GM19468 (cell line): ENCODE results near the gene GARS1.
"Not testable (repeated sequence)": the region's sequence is repeated elsewhere in the genome, so short reads cannot be mapped to it uniquely, and the experiment has no call there.

ENCODE experiments used
- ATAC-seq: cut with Tn5 transposase; IDR thresholded peaks from one replicate; pipeline ENCODE4 v1.9.1; 2021; ENCODE audit warnings: mild to moderate bottlenecking, moderate library complexity, moderate number of reproducible peaks; ENCODE audit not compliant: unreplicated experiment; ENCODE audit errors: extremely low read depth

Gene GARS1

GRCh38 chr7:30570238-30570637, 24.4 kb upstream of the GARS1 start:
- ATAC-seq: not testable (repeated sequence)

GRCh38 chr7:30572212-30572841, 22.4 kb upstream of the GARS1 start:
- no peak for ATAC-seq

GRCh38 chr7:30575910-30576309, 18.8 kb upstream of the GARS1 start:
- ATAC-seq: no peak

GRCh38 chr7:30583181-30583580, 11.5 kb upstream of the GARS1 start:
- ATAC-seq: no peak

- no peak for ATAC-seq
Observed at GRCh38 chr7:30584415-30584814, 10.3 kb upstream of the GARS1 start.

GRCh38 chr7:30584965-30585364, 9.7 kb upstream of the GARS1 start:
- no peak for ATAC-seq

GRCh38 chr7:30585675-30586074, 9.0 kb upstream of the GARS1 start:
- no peak for ATAC-seq

- not testable (repeated sequence) for ATAC-seq
Observed at GRCh38 chr7:30587547-30587946, 7.1 kb upstream of the GARS1 start.

GRCh38 chr7:30589111-30589510, 5.6 kb upstream of the GARS1 start:
- ATAC-seq: no peak

- ATAC-seq: no peak
Observed at GRCh38 chr7:30594048-30594539, 584 bp upstream of the GARS1 start.

GRCh38 chr7:30595436-30596013, 847 bp downstream of the GARS1 start:
- no peak for ATAC-seq

DNA sequence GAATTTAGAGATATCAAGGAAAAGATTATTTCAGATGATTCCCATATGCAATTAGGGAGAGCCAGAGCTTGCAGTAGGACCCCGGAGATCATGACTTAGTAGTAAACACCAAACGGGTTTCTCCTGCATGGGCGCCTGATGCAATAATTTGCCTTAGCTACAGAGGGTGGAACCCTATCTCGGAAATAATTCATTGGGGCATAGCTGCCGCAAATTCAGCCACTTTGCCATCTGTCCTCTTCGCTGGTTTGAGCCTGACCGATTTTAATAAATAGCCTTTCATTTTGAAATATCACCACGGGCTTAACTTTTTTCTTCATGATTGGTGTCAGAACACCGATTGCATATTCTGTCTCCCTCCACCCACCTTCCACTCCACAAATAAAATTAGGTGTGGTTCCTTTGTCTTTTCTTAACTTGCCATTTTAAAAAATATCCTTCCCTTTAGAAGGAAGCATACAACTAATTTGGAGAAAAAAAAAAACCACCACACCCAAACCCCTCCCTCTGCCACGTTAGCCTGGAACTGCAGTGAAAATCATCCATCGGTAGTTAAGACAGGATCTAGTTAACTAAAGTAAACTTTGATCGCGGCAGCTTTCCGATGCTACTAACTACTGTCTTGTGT, 1.4 kb downstream of the GARS1 start:
- no peak for ATAC-seq

- ATAC-seq: no peak
Observed at GRCh38 chr7:30596721-30597120, 2.0 kb downstream of the GARS1 start.

GRCh38 chr7:30598121-30598876, 3.6 kb downstream of the GARS1 start:
- ATAC-seq: no peak

- no peak for ATAC-seq
Observed at GRCh38 chr7:30604901-30605300, 10.2 kb downstream of the GARS1 start.

DNA sequence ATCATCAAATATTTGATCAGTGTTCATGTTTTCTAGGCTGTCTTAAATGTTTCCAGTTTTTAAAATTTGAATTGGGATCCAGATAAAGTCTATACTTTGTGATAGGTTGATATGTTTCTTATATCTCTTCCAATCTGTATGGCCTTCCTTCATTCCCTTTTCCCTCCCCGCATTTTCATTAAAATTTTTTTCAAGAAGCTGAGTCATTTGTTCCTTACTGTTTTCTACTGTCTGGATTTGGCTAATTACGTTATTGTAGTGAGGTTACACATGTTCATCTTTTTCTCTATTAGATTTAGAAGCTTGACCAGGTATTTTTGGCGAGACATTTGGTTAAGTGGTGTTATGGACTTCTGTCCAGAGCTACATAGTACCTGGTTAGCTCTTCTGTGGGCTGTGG, 11.2 kb downstream of the GARS1 start:
- ATAC-seq: no peak

DNA sequence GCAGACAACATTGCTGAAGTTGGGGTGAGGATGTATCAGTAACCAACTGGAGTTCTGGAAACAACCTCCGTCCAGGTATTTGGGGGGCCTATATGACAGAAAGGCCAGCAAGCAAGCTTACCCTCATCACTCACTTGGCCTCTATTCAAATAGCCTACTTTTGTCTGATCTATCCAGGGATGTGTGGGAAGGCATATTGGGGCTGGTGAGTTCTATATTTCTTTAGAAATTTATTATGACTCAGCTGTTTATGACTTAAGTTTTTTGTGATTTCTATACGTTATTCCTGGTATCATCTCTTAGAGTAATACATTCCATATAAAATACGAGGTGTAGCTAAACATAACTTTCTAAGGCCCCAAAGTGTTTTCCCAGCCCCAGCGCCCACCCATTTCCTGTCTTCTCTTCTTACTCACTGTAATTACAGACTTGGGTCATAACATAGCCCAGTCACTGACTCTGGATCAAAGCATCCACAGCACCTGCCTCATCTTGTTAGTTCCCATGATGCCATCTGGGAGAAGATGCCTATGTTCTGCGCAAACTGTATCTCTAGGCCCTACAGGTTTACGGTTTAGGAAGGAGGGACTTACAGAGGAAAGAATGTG, 18.1 kb downstream of the GARS1 start:
- no peak for ATAC-seq

DNA sequence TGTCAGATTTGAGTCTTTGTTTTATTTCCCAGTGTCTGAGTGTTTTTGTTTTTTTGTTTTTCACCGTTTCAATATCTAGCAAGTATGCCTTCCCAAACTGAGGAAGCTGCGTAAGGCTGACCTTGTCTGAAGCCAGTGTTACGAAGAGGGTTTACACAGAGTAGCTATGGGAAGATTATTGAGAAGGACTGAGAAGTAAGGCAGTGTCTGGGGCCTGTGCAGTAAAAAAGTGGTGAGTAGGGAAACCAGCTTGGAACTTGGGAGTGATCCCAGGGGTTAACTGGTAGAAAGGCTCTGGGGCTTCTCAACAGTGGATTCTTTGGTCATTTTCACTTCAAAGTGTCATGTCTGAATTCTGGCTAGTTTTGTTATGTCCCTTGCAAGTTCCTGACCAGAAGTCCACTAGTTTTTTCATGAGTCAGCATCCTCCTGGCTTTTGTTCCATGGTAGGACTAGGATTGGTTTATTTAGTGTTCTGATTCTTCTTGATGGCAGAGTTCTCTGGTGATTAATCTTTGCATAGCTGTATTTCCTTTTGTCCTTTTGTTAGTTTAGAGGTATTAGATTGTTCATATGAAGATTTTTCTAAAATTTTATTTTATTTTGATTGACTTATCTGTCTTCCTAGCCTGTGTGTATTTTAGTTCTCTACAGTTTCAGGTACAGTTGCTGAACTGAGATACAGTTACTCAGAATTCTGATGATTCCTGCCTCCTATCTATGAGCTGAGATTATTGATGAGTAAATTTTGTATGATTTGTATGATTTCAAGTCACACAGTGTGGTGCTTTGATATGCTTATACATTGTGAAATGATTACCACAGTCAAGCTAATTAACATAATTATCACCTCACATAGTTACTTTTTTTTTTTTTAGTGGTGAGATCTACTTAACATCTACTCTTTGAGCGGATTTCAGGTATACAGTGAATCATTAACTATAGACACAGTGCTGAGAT, 19.0 kb downstream of the GARS1 start:
- ATAC-seq: no peak

DNA sequence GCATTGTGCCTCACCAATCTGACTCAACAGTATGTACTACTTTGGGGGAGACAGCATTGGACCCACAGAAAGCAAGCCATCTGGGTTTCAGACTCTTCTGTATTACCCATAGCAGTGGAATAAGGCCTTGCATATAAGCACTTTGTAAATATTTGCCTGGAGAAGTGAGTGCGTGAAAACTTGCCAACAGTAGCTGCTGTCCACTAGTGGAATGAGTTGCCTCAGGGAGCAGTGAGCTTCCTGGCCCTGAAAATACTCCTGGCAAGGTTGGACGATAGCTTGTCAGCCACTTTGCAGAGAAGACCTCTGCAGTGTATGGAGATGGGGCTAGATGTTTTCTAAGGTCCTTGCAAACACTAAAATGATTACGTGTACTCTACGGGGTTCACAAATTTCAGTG, 21.6 kb downstream of the GARS1 start:
- no peak for ATAC-seq
